ENCODE measurements around the gene PLA2G4E.

The PLA2G4E gene

GRCh38 chr15:42050484-42051255, 29.8 kb upstream of the PLA2G4E start:
- no peak for DNase-seq

GRCh38 chr15:42048821-42049200, 28.0 kb upstream of the PLA2G4E start:
- DNase-seq: no peak

DNA sequence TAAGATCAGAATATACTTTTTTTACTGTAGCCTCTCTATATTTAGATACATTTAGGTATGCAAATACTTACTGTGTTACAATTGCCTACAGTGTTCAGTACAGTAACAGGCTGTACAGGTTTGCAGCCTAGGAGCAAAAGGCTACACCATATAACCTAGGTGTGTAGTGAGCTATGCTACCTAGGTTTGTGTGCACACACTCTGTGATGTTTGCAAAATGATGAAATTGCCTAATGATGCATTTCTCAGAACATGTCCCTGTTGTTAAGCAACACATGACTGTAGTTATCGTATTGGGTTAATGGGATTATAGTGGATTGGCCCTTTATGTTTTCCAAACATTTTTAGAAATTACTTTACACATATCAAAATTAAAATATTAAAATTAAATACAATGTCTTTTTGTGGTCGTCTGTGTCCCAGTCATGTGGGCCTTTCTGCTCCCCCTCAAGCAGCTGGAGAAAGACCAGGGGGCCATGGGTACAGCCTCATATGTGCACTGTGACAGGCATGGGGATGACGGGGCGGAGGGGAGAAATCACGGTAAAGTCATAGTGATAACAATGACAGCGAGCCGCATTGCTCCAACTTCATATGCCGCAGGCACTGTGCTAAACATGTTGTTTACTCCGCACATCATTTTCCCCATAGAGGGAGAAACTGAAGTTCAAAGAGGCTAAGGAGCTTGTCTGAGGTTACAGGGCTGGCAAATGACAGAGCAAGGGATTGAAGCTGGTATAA, 27.4 kb upstream of the PLA2G4E start:
- DNase-seq: no peak

- no peak for DNase-seq
Observed at GRCh38 chr15:42046597-42046996, 25.8 kb upstream of the PLA2G4E start.

DNA sequence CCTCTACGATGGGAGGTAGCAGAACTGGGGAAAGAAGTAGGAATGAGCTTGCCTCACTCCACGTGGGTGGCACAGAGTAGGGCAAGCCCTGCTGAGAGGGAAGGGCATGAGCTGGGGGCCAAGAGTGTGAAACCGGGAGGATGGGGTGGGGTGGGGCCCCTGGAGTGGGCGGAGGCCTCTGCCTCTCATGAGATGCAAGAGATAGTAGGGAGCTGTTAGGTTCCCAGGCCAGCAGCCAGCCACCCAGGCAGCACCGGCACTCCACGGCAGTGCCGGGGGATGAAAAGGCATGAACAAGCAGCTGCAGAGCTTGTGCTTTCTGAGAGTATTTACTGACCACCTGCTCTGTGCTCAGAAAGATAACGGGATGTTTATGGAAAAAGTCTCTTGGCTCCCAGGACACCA, 24.4 kb upstream of the PLA2G4E start:
- no peak for DNase-seq

DNA sequence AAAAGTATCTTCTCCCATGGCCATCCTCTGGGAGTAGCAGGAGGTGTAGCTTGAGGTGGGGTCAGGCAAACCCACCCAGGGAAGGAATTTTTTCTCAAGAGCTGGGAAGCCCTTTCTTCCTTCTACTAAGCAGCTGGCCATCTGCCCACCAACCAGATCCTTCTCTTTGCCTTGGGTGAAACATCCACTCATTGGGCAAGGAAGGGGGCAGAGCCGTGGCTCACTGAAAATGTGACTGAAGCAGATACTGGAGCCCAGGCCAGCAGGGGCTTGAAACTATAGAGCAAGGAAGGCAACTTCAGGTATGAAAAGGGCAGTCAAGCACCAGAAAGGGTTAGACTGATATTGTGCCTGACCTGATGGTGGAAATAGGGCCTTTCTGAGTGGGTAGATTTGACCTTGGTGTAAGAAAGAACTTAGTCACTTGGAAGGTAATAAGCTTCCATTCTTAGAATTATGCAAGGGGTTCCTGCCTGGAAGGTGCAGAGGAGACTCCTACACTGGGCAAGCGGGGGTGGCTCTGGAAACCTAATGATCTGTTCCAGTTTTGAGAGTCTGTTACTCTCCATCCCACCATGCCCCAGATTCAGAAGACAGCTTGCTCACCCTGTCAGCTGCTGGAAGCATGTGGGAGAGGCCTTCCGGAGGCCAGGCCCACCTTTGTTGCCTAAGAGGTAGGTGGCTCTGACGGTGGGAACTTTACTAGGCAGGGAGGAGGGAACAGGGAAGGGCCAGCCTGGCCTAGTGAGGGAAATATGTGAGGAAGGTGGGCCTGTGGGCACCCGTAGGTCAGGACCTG, 22.0 kb upstream of the PLA2G4E start:
- DNase-seq: no peak

DNA sequence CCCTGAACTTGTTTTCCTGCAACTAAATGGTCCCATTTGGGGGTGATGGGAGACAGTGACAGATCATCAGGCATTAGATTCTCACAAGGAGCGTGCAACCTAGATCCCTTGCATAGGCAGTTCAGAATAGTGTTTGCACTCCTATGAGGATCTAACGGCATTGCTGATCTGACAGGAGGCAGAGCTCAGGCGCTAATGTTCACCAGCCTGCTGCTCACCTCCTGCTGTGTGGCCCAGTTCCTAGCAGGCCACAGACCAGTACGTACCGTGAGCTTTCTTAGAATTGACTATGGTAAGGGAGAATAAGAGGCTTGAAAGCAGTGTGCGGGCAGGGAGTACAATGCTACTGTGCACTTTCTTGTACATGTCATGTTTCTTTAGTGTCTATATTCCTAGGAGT, 17.6 kb upstream of the PLA2G4E start:
- DNase-seq: no peak

DNA sequence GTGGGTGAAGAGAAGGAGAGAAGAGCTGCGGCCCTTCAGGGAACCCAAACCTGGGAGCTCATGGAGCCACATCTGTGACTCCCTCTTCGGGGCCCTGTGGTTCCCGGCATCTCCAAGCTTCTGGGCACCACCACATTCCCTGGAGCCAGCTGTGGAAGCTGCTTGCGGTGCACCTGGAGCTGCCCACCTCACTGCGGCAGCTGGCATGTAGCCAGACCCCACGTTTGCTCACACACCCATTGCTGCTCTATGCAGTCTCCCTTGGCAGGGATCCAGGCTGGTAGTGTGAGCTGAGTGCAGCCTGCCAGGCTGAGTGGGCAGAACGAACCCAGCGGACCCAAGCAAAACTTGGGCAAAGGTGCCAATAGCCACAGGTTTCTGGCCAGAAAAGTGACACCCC, 16.8 kb upstream of the PLA2G4E start:
- no peak for DNase-seq

DNA sequence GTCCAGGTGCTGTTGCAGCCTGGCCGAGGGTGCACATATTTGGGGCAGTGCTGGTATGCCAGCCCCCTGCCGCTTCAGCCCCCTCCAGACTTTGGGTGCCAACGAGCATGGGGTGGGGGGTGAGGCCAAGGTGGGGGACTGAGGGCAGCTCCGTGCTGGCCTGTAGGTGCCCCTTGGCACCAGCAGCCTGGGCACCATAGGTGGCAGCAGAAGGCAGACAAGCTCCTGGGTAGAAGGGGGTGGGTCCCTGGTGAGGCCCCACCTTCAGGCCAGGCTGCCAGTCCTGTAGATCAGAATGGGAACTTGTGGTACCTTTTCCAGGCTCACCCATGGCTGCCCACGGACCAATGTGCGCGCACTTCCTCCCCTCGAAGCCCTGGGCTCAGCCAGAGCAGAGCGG, 16.1 kb upstream of the PLA2G4E start:
- DNase-seq: no peak

DNA sequence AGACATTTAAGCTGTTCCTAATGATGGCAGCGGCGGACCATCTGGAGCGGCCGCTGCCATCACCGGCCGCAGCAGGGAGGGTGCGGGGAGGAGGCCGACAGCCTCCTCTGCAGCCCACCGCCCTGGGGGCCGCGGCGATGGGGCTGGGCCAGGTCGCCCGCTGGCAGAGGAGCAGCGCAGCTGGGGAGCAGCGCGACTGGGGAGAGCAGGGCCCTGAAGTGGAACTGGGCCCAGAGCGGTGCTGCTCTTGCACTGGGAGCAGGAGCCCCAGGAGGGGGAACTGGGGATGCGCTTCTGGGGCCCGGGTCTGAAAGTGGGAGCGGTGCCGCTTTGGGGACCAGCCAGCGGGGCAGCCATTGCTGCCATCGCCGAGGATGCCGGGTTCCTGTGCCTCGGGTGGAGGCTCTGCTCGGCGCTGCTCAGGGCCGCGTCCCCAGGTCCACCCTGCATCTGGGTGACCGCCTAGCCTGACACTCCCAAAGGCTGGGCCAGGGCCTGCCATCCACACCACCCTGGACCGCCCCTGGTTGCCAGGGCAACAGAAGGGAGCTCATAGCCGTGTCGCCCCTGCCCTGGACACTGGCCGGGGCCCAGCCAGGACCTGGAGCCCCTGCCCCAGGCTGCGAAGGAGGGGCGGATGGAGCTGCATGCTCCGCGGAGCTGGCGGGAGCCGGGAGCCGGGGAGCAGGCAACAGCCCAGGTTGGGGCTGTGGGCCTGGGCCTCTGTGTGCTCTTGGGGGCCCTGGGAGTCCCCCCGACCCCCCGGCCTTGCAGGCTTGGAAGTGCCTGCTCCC, 15.5 kb upstream of the PLA2G4E start:
- DNase-seq: no peak

DNA sequence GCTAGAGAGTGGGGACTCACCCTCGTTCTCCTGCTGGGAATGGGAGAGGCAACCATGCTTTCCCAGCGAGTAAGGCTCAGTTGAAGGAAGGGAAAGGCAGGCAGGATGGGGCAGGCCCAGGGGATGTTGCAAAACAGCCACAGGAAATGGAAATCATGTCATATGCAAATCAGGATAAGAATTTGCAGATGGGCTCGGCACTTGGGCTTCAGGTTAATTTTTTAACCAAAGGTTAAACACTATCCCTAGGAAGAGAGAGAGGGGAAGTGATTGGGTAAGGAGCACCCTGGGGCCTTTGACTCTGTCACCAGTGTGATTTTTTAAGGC, 14.6 kb upstream of the PLA2G4E start:
- DNase-seq: no peak

DNA sequence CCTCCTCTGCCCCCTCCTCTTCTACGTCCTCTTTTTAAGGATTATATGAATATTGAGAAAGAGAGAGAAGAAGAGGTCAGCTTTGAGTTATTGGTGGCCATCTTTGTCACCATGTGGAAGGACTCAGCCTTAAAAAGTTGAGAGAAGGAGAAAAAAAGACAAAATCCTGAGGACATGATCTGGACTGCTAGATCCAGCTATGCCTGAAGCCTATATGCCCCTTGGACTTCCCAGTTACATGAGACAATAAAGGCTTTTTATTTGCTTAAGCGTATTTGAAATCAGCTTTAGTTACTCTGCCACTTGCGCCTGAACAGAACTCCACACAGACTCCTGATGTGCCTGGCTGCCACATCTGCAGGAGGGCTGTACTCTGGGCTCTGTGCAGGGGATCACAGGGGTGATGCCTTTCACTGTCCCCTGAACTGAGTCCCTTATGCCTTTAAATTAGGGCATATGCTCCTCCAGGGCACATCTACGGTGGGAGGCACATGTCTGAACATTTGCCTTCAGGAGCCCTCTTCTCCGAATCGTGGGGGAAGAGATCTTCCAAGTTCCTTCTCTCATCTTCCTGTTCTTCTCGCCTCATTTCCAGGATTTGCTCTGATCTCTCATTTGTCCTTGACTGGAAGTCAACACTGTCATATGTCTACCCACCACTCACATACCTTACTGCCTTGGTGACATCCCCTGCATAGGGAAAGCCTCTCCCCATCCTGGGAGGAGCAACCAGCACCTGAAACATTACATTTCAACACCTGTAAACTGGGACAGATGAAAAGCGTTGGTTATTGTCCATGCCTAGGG, 14.0 kb upstream of the PLA2G4E start:
- DNase-seq: no peak

DNA sequence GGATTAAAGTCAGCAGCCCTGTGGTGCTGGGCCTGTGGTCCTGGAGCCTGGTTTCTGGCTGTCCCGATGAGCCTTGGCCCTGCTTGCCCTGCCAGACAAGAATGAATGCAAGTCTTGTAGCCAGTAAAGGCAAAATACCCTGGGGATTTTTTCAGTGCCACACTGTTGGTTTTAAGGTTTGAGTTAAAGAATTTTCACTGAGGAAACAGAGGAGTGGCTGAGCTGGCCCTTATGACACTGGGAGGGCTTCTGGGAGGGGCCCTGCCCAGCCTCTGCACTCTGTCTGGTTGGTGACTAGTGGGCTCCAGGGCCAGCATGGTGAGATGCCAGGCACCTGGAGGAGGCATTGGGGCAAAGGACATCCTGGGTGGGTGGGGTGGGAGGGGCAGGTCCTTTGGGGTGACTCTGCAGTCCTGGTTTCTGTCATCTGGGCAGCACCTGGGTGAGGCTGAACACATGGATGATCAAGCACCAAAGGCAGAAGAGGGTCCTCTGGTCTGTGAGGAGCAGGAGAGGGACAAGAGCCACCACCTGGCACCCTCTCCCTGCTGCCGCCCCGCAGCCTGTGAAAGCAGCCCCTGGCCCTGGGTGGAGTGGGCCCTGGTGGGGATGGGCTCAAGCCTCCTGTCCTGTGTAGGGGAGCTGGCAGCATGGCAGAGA, 12.5 kb upstream of the PLA2G4E start:
- DNase-seq: no peak

- no peak for DNase-seq
Observed at GRCh38 chr15:42032376-42033213, 11.8 kb upstream of the PLA2G4E start.

GRCh38 chr15:42031198-42031915, 10.5 kb upstream of the PLA2G4E start:
- no peak for DNase-seq

- DNase-seq: no peak
Observed at GRCh38 chr15:42027521-42027920, 6.7 kb upstream of the PLA2G4E start.

GRCh38 chr15:42024303-42024702, 3.5 kb upstream of the PLA2G4E start:
- no peak for DNase-seq

DNA sequence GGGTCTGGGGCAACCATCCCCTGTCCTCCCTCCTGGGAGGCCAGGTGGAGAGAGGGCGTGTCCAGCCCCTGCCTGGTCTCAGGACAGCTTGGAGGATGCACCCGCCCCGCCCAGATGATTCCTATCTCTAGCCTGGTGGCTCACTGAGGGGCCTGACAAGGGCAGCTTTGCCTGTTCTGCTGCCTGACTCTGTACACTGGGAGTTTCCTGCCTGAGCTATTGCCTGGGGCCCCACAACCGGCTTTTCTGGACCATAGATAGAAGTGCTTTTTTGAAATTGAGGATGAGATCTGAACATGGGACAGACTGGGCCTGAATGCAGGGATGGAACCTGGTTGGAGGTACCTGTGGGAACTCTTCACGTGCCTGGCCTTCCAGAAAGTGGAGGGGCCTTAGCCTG, 751 bp upstream of the PLA2G4E start:
- no peak for DNase-seq

GRCh38 chr15:42018306-42019224, 2.3 kb downstream of the PLA2G4E start:
- DNase-seq: no peak

Measured in T1000 (cell line).